SU-DHL-6 (cell line): ENCODE measurements around the gene DOC2B.
"Not testable (repeated sequence)": the region's sequence is repeated elsewhere in the genome, so short reads cannot be mapped to it uniquely, and the experiment has no call there.

Source experiments
- H2AFZ ChIP-seq: fragments of 200-600 bp; sonication (generic); 2 replicates; pipeline ENCODE4 v1.6.1; 2014; ENCODE audit warnings: low read depth, mild to moderate bottlenecking, moderate library complexity, mixed read lengths, antibody characterized with exemption, low read length; ENCODE audit not compliant: severe bottlenecking
- H3F3A ChIP-seq: fragments of 200-600 bp; shearing (Covaris generic); 2 replicates; pipeline ENCODE4 v1.6.0; 2016; ENCODE audit warnings: antibody characterized with exemption, mild to moderate bottlenecking; ENCODE audit not compliant: insufficient read depth
- H3K27ac ChIP-seq: fragments of 200-600 bp; sonication (generic); 2 replicates; pipeline ENCODE4 v1.5.1; 2016; ENCODE audit warnings: low read depth, mild to moderate bottlenecking, low read length, moderate library complexity, mixed read lengths
- H3K27me3 ChIP-seq: fragments of 200-600 bp; sonication (generic), shearing (Covaris generic); 2 replicates; pipeline ENCODE4 v1.6.0; 2014; ENCODE audit warnings: mild to moderate bottlenecking, low read length
- H3K36me3 ChIP-seq: fragments of 200-600 bp; sonication (generic); 2 replicates; pipeline ENCODE4 v1.6.1; 2014; ENCODE audit warnings: mild to moderate bottlenecking, low read length, mixed read lengths
- H3K4me2 ChIP-seq: fragments of 300-600, 200-600 bp; shearing (Covaris generic), sonication (generic); 2 replicates; pipeline ENCODE4 v1.6.0; 2014; ENCODE audit warnings: low read length, low read depth, mild to moderate bottlenecking; ENCODE audit not compliant: poor library complexity, severe bottlenecking
- H3K4me3 ChIP-seq: fragments of 200-600 bp; sonication (generic); 2 replicates; pipeline ENCODE4 v1.5.1; 2014; ENCODE audit warnings: antibody characterized with exemption, low read length, mild to moderate bottlenecking, mixed read lengths; ENCODE audit not compliant: insufficient read depth, poor library complexity, severe bottlenecking
- H3K79me2 ChIP-seq: fragments of 200-600 bp; sonication (generic); 2 replicates; pipeline ENCODE4 v1.6.1; 2014; ENCODE audit warnings: mild to moderate bottlenecking, low read length, moderate library complexity; ENCODE audit not compliant: insufficient read depth
- H3K9ac ChIP-seq: fragments of 200-600 bp; sonication (generic); 2 replicates; pipeline ENCODE4 v1.7.0; 2014; ENCODE audit warnings: mild to moderate bottlenecking, low read length
- H3K9me2 ChIP-seq: fragments of 200-600 bp; sonication (generic); replicated peaks from 2 replicates; pipeline ENCODE4 v1.6.1; 2014; ENCODE audit warnings: low read length; ENCODE audit not compliant: insufficient read depth
- H3K9me3 ChIP-seq: fragments of 200-600 bp; sonication (generic); 2 replicates; pipeline ENCODE4 v1.6.1; 2014; ENCODE audit warnings: low read length, mixed read lengths; ENCODE audit not compliant: insufficient read depth
- H4K20me1 ChIP-seq: fragments of 200-600 bp; sonication (generic); 2 replicates; pipeline ENCODE4 v1.6.1; 2014; ENCODE audit warnings: low read depth, mild to moderate bottlenecking, antibody characterized with exemption, low read length, moderate library complexity, mixed read lengths
- CTCF ChIP-seq: fragments of 200-600 bp; sonication (generic); IDR thresholded peaks from one replicate; pipeline ENCODE4 v1.5.1; 2017; ENCODE audit warnings: antibody characterized with exemption, mild to moderate bottlenecking, low read length, moderate library complexity; ENCODE audit not compliant: insufficient read depth, poor library complexity, severe bottlenecking
- EZH2phosphoT487 ChIP-seq: fragments of 200-600 bp; sonication (generic), shearing (Covaris generic); conservative IDR thresholded peaks from 2 replicates; pipeline ENCODE4 v1.6.1; 2018; ENCODE audit warnings: mild to moderate bottlenecking, antibody characterized with exemption, low read length, moderate library complexity, mixed read lengths

Gene DOC2B

DNA sequence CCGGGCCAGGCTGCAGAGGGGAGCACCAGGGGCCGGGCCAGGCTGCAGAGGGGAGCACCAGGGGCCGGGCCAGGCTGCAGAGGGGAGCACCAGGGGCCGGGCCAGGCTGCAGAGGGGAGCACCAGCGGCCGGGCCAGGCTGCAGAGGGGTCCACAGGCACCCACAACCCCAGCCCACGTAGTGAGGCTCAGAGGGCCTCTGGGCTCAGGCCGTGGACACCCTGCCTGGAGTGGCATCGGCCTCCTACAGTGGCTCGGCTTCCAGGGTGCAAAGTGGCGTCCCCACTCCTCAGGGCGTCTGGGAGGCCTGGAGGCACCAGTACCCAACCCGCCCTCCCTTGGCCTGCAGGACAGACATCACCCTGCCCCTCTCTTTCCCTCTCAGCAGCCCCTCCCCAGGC is 9.6 kb downstream of the DOC2B start:
- Histone ChIP-seq H3F3A (no peaks in the 10 kb centered on the region), H3K27ac (no peak overlapping the region), H3K9ac (no peak overlapping the region), H3K27me3 (no peaks in the 10 kb centered on the region), H2AFZ (no peak overlapping the region), H3K79me2 (no peaks in the 10 kb centered on the region), H3K4me2 (no peak overlapping the region), H3K4me3 (no peak overlapping the region), H3K9me3 (no peaks in the 10 kb centered on the region), H3K9me2 (no peaks in the 10 kb centered on the region), H4K20me1 (no peaks in the 10 kb centered on the region), H3K36me3 (no peaks in the 10 kb centered on the region)
- TF ChIP-seq CTCF, result no peak
- no peak for TF ChIP-seq EZH2phosphoT487

- H3K27ac ChIP-seq, result no peak overlapping the region
- TF ChIP-seq EZH2phosphoT487 (no peak), CTCF (no peak)
- H3K9me3 ChIP-seq, result no peaks in the 10 kb centered on the region
- H4K20me1 ChIP-seq, result no peaks in the 10 kb centered on the region
- H3K79me2 ChIP-seq, result no peaks in the 10 kb centered on the region
- no peaks in the 10 kb centered on the region for H3K36me3 ChIP-seq
- no peak overlapping the region for H2AFZ ChIP-seq
- no peaks in the 10 kb centered on the region for H3K9me2 ChIP-seq
- no peaks in the 10 kb centered on the region for H3K27me3 ChIP-seq
- H3K4me2 ChIP-seq, result no peak overlapping the region
- H3K4me3 ChIP-seq, result no peak overlapping the region
- H3K9ac ChIP-seq, result no peak overlapping the region
- H3F3A ChIP-seq, result no peaks in the 10 kb centered on the region
Measured at GRCh38 chr17:170130-170670, 11.2 kb downstream of the DOC2B start.

DNA sequence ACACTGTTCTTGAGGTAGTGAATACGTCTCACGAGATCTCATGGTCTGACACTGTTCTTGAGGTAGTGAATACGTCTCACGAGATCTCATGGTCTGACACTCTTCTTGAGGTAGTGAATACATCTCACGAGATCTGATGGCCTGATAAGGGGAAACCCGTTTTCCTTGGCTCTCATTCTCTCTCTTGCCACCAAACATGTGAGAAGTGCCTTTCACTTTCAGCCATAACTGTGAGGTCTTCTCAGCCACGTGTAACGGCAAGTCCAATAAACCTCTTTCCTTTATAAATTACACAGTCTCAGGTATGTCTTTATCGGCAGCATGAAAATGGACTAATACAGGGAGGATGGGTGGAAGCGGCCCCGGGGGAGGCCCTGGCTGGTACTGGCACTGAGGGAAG is 12.8 kb downstream of the DOC2B start:
- H3K9ac ChIP-seq, H3K9me2 ChIP-seq, H3K27ac ChIP-seq, H3K27me3 ChIP-seq, H3K36me3 ChIP-seq, H3F3A ChIP-seq, H3K4me2 ChIP-seq, H4K20me1 ChIP-seq, H3K79me2 ChIP-seq, H3K9me3 ChIP-seq, H3K4me3 ChIP-seq, H2AFZ ChIP-seq: not testable (repeated sequence)

DNA sequence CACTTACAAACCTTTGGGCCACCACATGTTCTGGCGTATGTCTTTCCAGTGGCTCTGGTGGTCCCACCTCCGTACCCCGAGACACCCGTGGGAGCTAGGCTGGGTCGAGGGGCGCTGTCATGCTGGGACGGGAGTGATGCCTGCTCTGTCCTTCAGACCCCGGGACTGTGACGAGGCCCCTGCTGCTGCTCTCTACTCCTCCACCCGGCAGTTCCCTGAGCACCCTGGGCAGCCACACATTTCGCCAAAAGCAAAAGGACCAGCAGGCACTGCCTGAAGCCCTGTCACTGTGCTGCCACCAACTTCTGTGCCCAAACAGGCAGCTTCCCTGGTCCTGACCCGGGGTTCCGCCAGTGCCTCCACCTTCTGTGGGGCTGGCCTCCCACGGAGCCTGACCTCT is 15.5 kb downstream of the DOC2B start:
- Histone ChIP-seq H3K79me2 (no peaks in the 10 kb centered on the region), H2AFZ (no peak overlapping the region), H3K4me2 (no peak overlapping the region), H3K27me3 (no peaks in the 10 kb centered on the region), H3K4me3 (no peak overlapping the region), H3K9me3 (no peaks in the 10 kb centered on the region), H3K36me3 (no peaks in the 10 kb centered on the region), H3K27ac (no peak overlapping the region), H3F3A (no peaks in the 10 kb centered on the region), H3K9me2 (no peaks in the 10 kb centered on the region), H3K9ac (no peak overlapping the region), H4K20me1 (no peaks in the 10 kb centered on the region)
- TF ChIP-seq EZH2phosphoT487 (no peak), CTCF (no peak)
